ENCODE results near the gene SAT1.

The SAT1 gene

GRCh38 chrX:23828881-23829280 lies 45.9 kb downstream of the SAT1 start:
- Histone ChIP-seq H3K9me3 (ENCODE audit: control insufficient read depth, insufficient read depth, low read length) (no peaks in the 10 kb centered on the region), H3K4me1 (ENCODE audit: insufficient read depth, low read length) (no peaks in the 10 kb centered on the region), H3K36me3 (ENCODE audit: insufficient read depth, low read length) (no peaks in the 10 kb centered on the region), H3K9ac (ENCODE audit: low read depth, low read length) (no peak overlapping the region)

- Histone ChIP-seq H3K9ac (ENCODE audit: low read depth, low read length) (no peak overlapping the region), H3K36me3 (ENCODE audit: insufficient read depth, low read length) (no peaks in the 10 kb centered on the region), H3K9me3 (ENCODE audit: control insufficient read depth, insufficient read depth, low read length) (no peaks in the 10 kb centered on the region), H3K4me1 (ENCODE audit: insufficient read depth, low read length) (no peaks in the 10 kb centered on the region)
These were observed 49.7 kb downstream of the SAT1 start for GRCh38 chrX:23832721-23833120.

Measured in ES-I3 (cell line).